ENCODE data around the gene SPATA22.

GRCh38 chr17:3398310-3398709, 73.3 kb downstream of the SPATA22 start, which contains the start of gene OR1E1:
- no peak for TF ChIP-seq MAFK (IDR thresholded peaks at IDR 0.05; ENCODE audit: partially characterized antibody)
- TF ChIP-seq CTCF (IDR thresholded peaks at IDR 0.05) = no peak
- TF ChIP-seq RAD21 (conservative IDR thresholded peaks at IDR 0.05 in 1 of 2, IDR thresholded peaks at IDR 0.05 in 1 of 2) = no peak
- TF ChIP-seq POLR2A (IDR thresholded peaks at IDR 0.05; ENCODE audit: low read length) = no peak
- no peak for TF ChIP-seq RFX5 (IDR thresholded peaks at IDR 0.05)
- TF ChIP-seq SMC3 (IDR thresholded peaks at IDR 0.05) = no peak
- no peak for TF ChIP-seq MAX (IDR thresholded peaks at IDR 0.05)
